Skeletal muscle tissue (tissue), 4 donors: ENCODE results near the gene OSGEP. TPM values are rescaled to one million over a fixed set of nuclear protein-coding genes. Genes with fewer than 3 reads are reported as not detected.
A peak's percentile ranks its signal among the peaks of the same experiment; 100 is the strongest.

Experiments used
- H3K27ac ChIP-seq: one replicate; pipeline ENCODE4 v1.7.0; 2013; ENCODE audit warnings: mild to moderate bottlenecking, low read depth, low read length, inconsistent platforms
- H3K27me3 ChIP-seq, 3 donors: one replicate each; pipeline ENCODE4 v1.7.0; 2013; ENCODE audit warnings: low read length in 3 of 3; ENCODE audit not compliant: control insufficient read depth in 3 of 3, insufficient read depth in 3 of 3
- H3K36me3 ChIP-seq, 3 donors: one replicate each; pipeline ENCODE4 v1.7.0; 2013; ENCODE audit warnings: low read length in 3 of 3; ENCODE audit not compliant: control insufficient read depth in 3 of 3, insufficient read depth in 3 of 3
- H3K4me1 ChIP-seq, 3 donors: one replicate each; pipeline ENCODE4 v1.7.0; 2013; ENCODE audit warnings: low read length in 3 of 3, mild to moderate bottlenecking in 3 of 3; ENCODE audit not compliant: control insufficient read depth in 3 of 3, insufficient read depth in 3 of 3
- H3K4me3 ChIP-seq, 3 donors: one replicate each; pipeline ENCODE4 v1.7.0; 2013; ENCODE audit warnings: low read length in 3 of 3
- H3K9ac ChIP-seq, 3 donors: one replicate each; pipeline ENCODE4 v1.7.0; 2013; ENCODE audit warnings: low read length in 3 of 3, mild to moderate bottlenecking in 3 of 3, moderate library complexity in 2 of 3, low read depth in 1 of 3
- H3K9me3 ChIP-seq, 3 donors: one replicate each; pipeline ENCODE4 v1.7.0; 2013; ENCODE audit warnings: low read length in 3 of 3; ENCODE audit not compliant: control insufficient read depth in 3 of 3
- total RNA-seq: library from RNA; depleted of rRNA; stranded (reverse); fragments of >200 nt; gene quantifications from one replicate; pipeline ENCODE4 v1.2.3, GENCODE V29; 2014
- donor health status: Osteomylitis.

Gene OSGEP
- total RNA-seq: 26.6 TPM

GRCh38 chr14:20454516-20455354, at the start of gene OSGEP, which contains the start of gene APEX1:
Gene OSGEP, minus strand, starts transcription at chr14:20454812. Its CDS starts 129 bp downstream, at chr14:20454683.
Gene APEX1, plus strand, starts transcription at chr14:20455226. Its CDS starts 420 bp downstream, at chr14:20455646.
- H3K4me3 ChIP-seq: peak within 1 kb of the TSS; percentile 91 to 99 (median 98)
- peak within 1 kb of the TSS; percentile 77 to 97 (median 96) for H3K9ac ChIP-seq
- H3K27ac ChIP-seq: peak within 1 kb of the TSS; percentile 95
- H3K9me3 ChIP-seq: no peaks in the 10 kb centered on the region
- peaks cover 19 to 49% (median 24%) of the 10 kb centered on the region in 3 donors for H3K4me1 ChIP-seq
- peaks cover 45 to 56% (median 50%) of the 10 kb centered on the region in 3 donors for H3K36me3 ChIP-seq
- H3K27me3 ChIP-seq: no peaks in the 10 kb centered on the region

- Histone ChIP-seq H3K4me3 (no peak overlapping the region), H3K27me3 (no peaks in the 10 kb centered on the region), H3K9ac (no peak overlapping the region), H3K4me1 (no peaks in the 10 kb centered on the region), H3K36me3 (no peaks in the 10 kb centered on the region), H3K27ac (no peak overlapping the region), H3K9me3 (no peaks in the 10 kb centered on the region)
Observed at GRCh38 chr14:20503898-20504297, 49.3 kb upstream of the OSGEP start.

- no peaks in the 10 kb centered on the region for H3K4me1 ChIP-seq
- H3K9me3 ChIP-seq: no peaks in the 10 kb centered on the region
- no peak overlapping the region for H3K4me3 ChIP-seq
- no peak overlapping the region for H3K9ac ChIP-seq
- no peaks in the 10 kb centered on the region for H3K36me3 ChIP-seq
- H3K27ac ChIP-seq: no peak overlapping the region
- no peaks in the 10 kb centered on the region for H3K27me3 ChIP-seq
Observed at GRCh38 chr14:20501346-20501745, 46.7 kb upstream of the OSGEP start.

GRCh38 chr14:20499881-20500280, 45.3 kb upstream of the OSGEP start:
- H3K36me3 ChIP-seq: no peaks in the 10 kb centered on the region
- no peak overlapping the region for H3K9ac ChIP-seq
- H3K27ac ChIP-seq: no peak overlapping the region
- no peaks in the 10 kb centered on the region for H3K4me1 ChIP-seq
- H3K27me3 ChIP-seq: no peaks in the 10 kb centered on the region
- H3K4me3 ChIP-seq: no peak overlapping the region
- no peaks in the 10 kb centered on the region for H3K9me3 ChIP-seq

GRCh38 chr14:20499108-20499507, 44.5 kb upstream of the OSGEP start:
- H3K27me3 ChIP-seq: no peaks in the 10 kb centered on the region
- H3K9me3 ChIP-seq: no peaks in the 10 kb centered on the region
- H3K36me3 ChIP-seq: no peaks in the 10 kb centered on the region
- H3K4me1 ChIP-seq: no peaks in the 10 kb centered on the region
- H3K27ac ChIP-seq: no peak overlapping the region
- no peak overlapping the region for H3K9ac ChIP-seq
- H3K4me3 ChIP-seq: no peak overlapping the region

- no peaks in the 10 kb centered on the region for H3K4me1 ChIP-seq
- peak overlapping the region; percentile 20 for H3K27ac ChIP-seq
Observed at GRCh38 chr14:20498622-20499021, 44.0 kb upstream of the OSGEP start.

GRCh38 chr14:20494935-20495766, 40.5 kb upstream of the OSGEP start:
- Histone ChIP-seq H3K4me1 (peaks cover 0 to 3% (median 0%) of the 10 kb centered on the region in 3 donors), H3K9ac (no peak overlapping the region), H3K36me3 (no peaks in the 10 kb centered on the region), H3K9me3 (no peaks in the 10 kb centered on the region), H3K4me3 (no peak overlapping the region), H3K27ac (no peak overlapping the region), H3K27me3 (peaks cover 0 to 4% (median 0%) of the 10 kb centered on the region in 3 donors)

More at GRCh38 chr14:20498622-20499021, 44.0 kb upstream of the OSGEP start:
- H3K27me3 ChIP-seq: no peaks in the 10 kb centered on the region
- no peaks in the 10 kb centered on the region for H3K9me3 ChIP-seq
- H3K36me3 ChIP-seq: no peaks in the 10 kb centered on the region
- no peak overlapping the region for H3K4me3 ChIP-seq
- no peak overlapping the region for H3K9ac ChIP-seq

- Histone ChIP-seq H3K4me1 (peaks cover 0 to 4% (median 0%) of the 10 kb centered on the region in 3 donors), H3K36me3 (no peaks in the 10 kb centered on the region), H3K27me3 (peaks cover 0 to 4% (median 0%) of the 10 kb centered on the region in 3 donors), H3K9me3 (no peaks in the 10 kb centered on the region), H3K27ac (no peak overlapping the region), H3K4me3 (no peak overlapping the region), H3K9ac (no peak overlapping the region)
Observed at GRCh38 chr14:20493634-20494033, 39.0 kb upstream of the OSGEP start.

GRCh38 chr14:20492486-20492885, 37.9 kb upstream of the OSGEP start:
- Histone ChIP-seq H3K27me3 (peaks cover 0 to 4% (median 0%) of the 10 kb centered on the region in 3 donors), H3K9ac (no peak overlapping the region), H3K36me3 (no peaks in the 10 kb centered on the region), H3K4me1 (peaks cover 0 to 4% (median 0%) of the 10 kb centered on the region in 3 donors), H3K9me3 (no peaks in the 10 kb centered on the region), H3K27ac (no peak overlapping the region), H3K4me3 (no peak overlapping the region)
